GM18951 (cell line): Measurements from ENCODE around the gene OR10G7.

ENCODE experiments used
- POLR2A ChIP-seq: IDR thresholded peaks from 4 replicates; pipeline ENCODE4 v1.6.1; 2011; ENCODE audit warnings: mild to moderate bottlenecking; ENCODE audit not compliant: insufficient read length, insufficient read depth; ENCODE audit errors: extremely low read depth
- in situ Hi-C: fragments of 300-500 bp; cut with MboI; formaldehyde crosslinking; loops from one replicate; pipeline ENCODE4 v1.12.0; 2022; ENCODE audit warnings: low sequenced_read_pairs, mixed read lengths, inconsistent platforms; ENCODE audit not compliant: unreplicated experiment

OR10G7 gene, protein sequence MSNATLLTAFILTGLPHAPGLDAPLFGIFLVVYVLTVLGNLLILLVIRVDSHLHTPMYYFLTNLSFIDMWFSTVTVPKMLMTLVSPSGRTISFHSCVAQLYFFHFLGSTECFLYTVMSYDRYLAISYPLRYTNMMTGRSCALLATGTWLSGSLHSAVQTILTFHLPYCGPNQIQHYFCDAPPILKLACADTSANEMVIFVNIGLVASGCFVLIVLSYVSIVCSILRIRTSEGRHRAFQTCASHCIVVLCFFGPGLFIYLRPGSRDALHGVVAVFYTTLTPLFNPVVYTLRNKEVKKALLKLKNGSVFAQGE

DNA sequence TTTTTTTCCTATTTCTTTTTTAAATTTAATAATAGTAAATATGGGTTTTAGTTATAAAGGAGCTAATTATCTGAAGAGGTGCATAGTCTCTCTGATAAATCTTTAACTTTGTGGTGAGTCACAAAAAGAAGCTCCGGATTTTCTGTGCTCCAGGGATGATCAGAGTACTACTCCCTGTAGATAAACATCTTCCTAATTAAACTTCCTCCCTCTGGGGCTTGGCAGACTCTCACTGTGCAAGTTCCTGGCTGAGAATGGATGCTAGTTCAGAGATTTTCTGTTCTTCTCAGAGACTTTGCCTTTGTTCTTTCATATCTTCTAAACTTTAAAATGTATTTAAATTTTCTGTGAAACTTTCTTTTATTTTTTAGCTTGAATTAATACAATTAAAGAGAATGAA lies at the start of gene OR10G7:
Gene OR10G7 (minus strand): TSS at position 72 of the 400 bp plus-strand sequence. CDS start 2,324 bp downstream, outside the sequence.
- no peak for TF ChIP-seq POLR2A
- in situ Hi-C loops, result no loop called here

DNA sequence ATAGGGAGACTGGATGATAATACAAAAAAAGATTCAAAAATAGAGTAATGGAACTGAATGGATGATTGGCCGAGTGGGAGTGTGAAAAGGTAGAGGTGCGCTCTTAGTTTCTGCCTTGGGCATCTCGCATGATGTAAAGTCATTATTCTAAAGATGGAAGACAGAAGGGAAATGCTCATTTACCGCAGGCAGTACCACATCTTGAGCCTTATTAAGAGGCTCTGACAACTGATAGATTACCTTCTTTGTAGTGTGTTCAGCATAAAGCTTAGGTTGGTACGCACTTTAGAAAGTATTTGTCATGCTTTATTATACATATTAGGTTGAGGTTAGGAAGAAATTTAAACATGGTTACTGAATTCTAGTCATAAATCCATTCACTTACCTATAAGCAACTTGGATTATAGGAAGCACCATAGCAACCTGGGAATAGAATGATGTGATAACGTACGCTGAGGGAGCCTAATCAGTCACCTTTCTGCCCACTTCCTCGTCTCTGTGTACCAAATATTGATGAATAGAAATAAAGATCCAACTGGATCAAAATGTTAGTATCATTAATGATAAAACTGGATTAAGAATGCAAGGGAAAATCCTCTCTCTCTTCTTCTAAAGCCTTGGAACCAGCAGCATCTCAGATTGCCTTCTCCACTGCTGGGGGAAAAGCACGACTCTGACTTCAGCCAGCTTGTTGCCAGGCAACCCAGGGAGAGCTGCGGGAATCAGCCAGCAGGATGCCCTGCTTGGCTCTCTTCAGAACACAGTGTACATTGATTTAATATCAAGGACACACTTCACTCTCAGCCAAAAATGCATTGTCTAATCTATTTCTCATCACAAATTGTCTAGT lies 45.1 kb upstream of the OR10G7 start:
- in situ Hi-C loops, result no loop called here
- TF ChIP-seq POLR2A, result no peak

GRCh38 chr11:124085583-124085982 lies 44.5 kb upstream of the OR10G7 start:
- in situ Hi-C loops, result no loop called here
- TF ChIP-seq POLR2A, result no peak

DNA sequence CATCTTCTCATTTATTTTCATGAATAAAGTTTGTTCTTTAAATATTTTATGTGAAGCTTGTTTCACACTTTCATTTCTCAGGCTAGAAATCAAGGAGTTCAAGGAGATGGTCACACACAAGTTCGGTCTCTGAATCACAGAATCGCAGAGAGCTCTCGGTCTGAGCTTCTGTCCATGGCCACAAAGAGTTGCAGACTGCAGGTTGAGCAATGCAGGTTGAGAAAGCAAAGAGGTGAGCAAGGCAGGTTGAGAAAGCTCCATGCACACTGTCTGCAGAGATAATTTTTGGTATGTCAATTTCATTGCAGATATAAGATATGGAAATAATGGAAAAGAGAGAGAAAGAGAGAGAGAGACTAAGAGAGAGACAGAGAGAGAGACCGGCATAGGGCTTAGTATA lies 41.2 kb upstream of the OR10G7 start:
- in situ Hi-C loops, result no loop called here
- TF ChIP-seq POLR2A, result no peak

DNA sequence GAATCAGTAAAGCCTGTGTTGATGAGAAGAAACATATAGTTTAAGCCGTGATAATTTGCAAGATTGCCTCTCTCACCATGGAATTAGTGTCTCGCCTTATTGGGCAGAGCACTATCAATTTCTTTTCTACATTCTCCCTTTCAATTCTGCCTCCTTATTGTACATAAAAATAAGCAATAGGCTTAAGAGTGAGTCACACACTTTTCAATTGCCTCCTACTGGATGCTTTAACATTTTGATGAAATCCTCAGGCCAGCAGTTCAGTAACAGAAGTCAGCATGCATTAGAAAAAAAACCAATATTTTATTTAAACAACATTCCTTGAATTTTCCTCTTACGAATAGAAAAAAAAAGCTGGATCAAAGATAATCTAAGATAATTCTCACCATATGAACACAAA lies 40.4 kb upstream of the OR10G7 start:
- TF ChIP-seq POLR2A, result no peak
- in situ Hi-C loops, result no loop called here

DNA sequence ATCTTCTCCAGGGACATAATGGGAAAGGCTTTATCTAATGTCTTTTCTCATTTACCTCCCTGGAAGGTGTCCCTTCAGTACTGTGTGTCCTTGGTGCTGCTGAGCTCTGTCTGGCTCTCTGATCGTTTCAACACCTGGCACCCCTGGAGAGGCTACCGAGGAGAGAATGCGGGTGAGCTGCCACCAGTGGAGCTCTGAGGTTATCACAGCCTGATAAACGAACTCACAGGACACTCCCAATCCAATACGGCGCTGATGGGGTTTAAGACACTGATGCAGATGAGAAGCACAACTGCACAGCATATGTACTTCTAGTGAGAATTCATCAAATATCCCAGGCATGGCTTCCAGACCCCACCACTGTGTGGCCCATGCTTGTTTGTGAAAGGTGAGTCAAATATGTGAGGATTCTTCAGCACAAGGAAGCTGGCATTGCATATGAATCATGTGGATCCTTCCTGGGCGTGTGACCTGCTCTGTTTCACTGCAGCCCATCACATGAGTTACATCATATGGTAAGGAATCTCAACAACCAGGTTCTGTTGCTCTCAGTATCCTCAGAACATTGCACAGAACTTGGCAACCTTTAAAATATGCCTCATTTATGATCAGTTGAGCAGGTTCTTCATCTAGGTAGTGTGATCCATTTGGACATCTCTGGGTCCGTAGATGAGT lies 39.3 kb upstream of the OR10G7 start:
- in situ Hi-C loops, result no loop called here
- TF ChIP-seq POLR2A, result no peak

- in situ Hi-C loops, result no loop called here
- TF ChIP-seq POLR2A, result no peak
Observed at GRCh38 chr11:124079631-124080326, 38.7 kb upstream of the OR10G7 start.

GRCh38 chr11:124078591-124078990 lies 37.5 kb upstream of the OR10G7 start:
- in situ Hi-C loops, result no loop called here
- TF ChIP-seq POLR2A, result no peak

GRCh38 chr11:124077266-124077665 lies 36.1 kb upstream of the OR10G7 start:
- no peak for TF ChIP-seq POLR2A
- in situ Hi-C loops, result no loop called here

DNA sequence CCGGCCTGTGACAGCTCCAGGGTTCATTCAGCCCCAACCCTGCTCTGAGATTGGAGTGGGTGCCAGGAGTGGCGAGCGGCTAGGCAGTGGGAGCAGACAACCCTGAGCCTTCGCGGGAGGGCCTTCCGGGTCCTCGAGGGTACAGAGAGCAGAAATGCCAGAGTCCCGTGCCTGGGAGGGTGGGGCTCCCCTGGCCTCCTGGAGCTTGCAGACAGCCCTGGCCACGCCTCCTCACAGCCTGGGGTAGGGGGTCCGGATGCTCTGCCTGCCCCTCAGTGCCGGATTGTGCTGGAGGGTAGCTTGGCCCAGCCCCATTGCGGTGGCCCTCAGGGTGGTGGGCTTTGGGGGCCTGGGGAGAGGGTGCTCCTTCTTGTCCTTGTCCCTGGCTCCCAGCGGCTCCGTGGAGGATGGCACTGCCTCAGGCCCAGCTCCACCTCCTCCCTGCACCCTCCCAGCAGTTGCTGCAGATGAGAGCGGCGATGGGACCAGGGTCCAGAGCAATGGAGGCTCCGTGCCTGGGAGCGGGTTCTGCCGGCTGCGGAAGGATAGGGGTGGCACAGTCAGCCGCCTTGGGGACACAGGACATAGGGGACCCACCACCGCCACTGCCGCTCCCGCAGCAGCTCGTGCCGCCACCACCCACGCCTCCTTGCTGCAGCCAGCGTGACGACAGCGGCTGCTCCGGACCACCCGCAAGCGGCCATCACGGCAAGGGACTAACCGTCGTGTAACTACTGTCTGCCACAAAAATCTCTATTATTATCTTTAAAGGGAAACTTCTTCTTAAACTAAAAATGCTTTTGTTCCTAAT lies 34.9 kb upstream of the OR10G7 start:
- no peak for TF ChIP-seq POLR2A
- in situ Hi-C loops, result no loop called here

DNA sequence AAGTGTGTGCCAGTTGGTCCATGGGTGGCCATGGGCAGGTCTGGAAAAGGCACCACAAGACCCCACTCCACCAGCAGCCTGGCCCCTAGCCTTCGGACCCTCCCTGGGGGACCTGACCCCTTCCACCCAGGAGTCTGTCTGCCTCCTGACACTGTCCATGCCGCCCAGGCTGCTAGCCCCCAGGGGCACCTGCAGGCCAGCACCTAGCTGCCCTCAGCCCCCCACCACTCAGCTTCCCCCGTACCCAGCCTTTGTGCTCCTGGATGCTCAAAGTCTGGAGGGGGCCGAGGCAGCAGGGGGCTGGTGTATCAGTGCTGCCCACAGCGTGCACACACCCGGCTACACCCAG lies 34.3 kb upstream of the OR10G7 start:
- no peak for TF ChIP-seq POLR2A
- in situ Hi-C loops, result no loop called here

DNA sequence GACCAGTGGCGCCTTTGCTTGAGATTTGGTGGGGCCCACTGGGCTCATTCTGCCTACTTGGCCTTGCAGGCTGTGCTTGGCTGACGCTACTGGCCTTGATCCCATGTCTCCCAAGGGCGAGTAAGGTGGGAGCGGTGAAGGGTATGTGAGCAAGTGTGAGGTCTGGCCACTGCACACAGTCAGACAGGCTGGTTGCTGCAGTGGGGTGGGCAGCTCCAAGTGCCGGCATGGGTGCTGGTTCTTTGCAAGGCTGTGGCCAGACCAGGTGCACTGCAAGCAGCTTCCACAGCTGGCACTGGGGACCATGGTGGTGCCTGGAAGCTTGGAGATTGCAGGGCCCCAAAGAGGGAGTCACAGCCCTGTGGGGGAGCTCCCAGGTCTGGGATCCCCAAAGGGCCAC lies 33.4 kb upstream of the OR10G7 start:
- in situ Hi-C loops, result no loop called here
- no peak for TF ChIP-seq POLR2A
